T-cell (primary cell): Measurements from ENCODE around the gene ADPGK. TPM values are rescaled to one million over a fixed set of nuclear protein-coding genes. Genes with fewer than 3 reads are reported as not detected.
A peak's percentile ranks its signal among the peaks of the same experiment; 100 is the strongest.

Experiments used
- ATAC-seq, 4 experiments: fragments of 200-7000 bp in 3 of 4; fragments of 150-1000 bp in 1 of 4; cut with Tn5 transposase; replicated peaks in 1 of 4; 1 replicate in 3 of 4; 2 replicates in 1 of 4; pipeline ENCODE4 v1.10.0; 2021; ENCODE audit warnings: moderate library complexity in 3 of 4, mild to moderate bottlenecking in 2 of 4, moderate number of reproducible peaks in 1 of 4
- CTCF ChIA-PET, 2 donors: fragments of 300-600 bp; sonication (Branson Sonifier 250); formaldehyde crosslinking; loops; one replicate each; lab custom pipeline; 2022; ENCODE audit warnings: antibody characterized with exemption in 2 of 2; lab: Charles Lee
- POLR2A ChIA-PET, 2 donors: fragments of 300-600 bp; sonication (Branson Sonifier 250); formaldehyde crosslinking; loops; one replicate each; lab custom pipeline; 2022; ENCODE audit warnings: antibody characterized with exemption in 2 of 2; lab: Charles Lee
- DNase-seq, 35 experiments: peaks; one replicate each; pipeline versions ENCODE4 v3.0.0 to v3.0.0-alpha.2; 2013 to 2023
- H3K27ac ChIP-seq: one replicate; pipeline ENCODE4 v1.5.1; 2013; ENCODE audit warnings: low read length
- H3K27me3 ChIP-seq, 2 experiments: replicated peaks in 1 of 2; 1 replicate in 1 of 2; 2 replicates in 1 of 2; pipeline versions ENCODE4 v1.6.1 to v1.7.0; 2013; ENCODE audit warnings: low read length in 1 of 2, mixed read lengths in 1 of 2; ENCODE audit not compliant: control insufficient read depth in 2 of 2, insufficient read depth in 2 of 2; ENCODE audit errors: extremely low read depth in 1 of 2
- H3K36me3 ChIP-seq, 2 donors: 1 replicate in 1 of 2; 2 replicates in 1 of 2; pipeline versions ENCODE4 v1.6.1 to v1.7.0; 2013; ENCODE audit warnings: low read length in 1 of 2; ENCODE audit not compliant: control insufficient read depth in 2 of 2, insufficient read depth in 1 of 2; ENCODE audit errors: extremely low read depth in 1 of 2
- H3K4me1 ChIP-seq, 2 experiments: 1 replicate in 1 of 2; 2 replicates in 1 of 2; pipeline versions ENCODE4 v1.6.1 to v1.7.0; 2013; ENCODE audit warnings: low read length in 2 of 2, mixed read lengths in 1 of 2; ENCODE audit not compliant: insufficient read depth in 2 of 2, control insufficient read depth in 1 of 2; ENCODE audit errors: extremely low read depth in 1 of 2
- H3K4me3 ChIP-seq, 2 donors: 1 replicate in 1 of 2; 2 replicates in 1 of 2; pipeline versions ENCODE4 v1.5.1 to v1.7.0; 2013; ENCODE audit warnings: mild to moderate bottlenecking in 2 of 2, low read length in 1 of 2, moderate library complexity in 1 of 2; ENCODE audit not compliant: control insufficient read depth in 1 of 2; ENCODE audit errors: extremely low read depth in 1 of 2
- H3K9me3 ChIP-seq: 2 replicates; pipeline ENCODE4 v1.7.0; 2013
- H3K27ac Mint-ChIP-seq, 2 donors: one replicate each; pipeline ENCODE4 v1.8.0; 2020 to 2021; ENCODE audit warnings: mild to moderate bottlenecking in 2 of 2, mixed read lengths in 2 of 2
- H3K27me3 Mint-ChIP-seq, 2 donors: one replicate each; pipeline ENCODE4 v1.8.0; 2021 to 2022; ENCODE audit warnings: mixed read lengths in 2 of 2
- H3K36me3 Mint-ChIP-seq: one replicate; pipeline ENCODE4 v1.8.0; 2021; ENCODE audit warnings: mixed read lengths
- H3K4me1 Mint-ChIP-seq, 3 donors: one replicate each; pipeline ENCODE4 v1.8.0; 2020 to 2022; ENCODE audit warnings: mixed read lengths in 3 of 3, mild to moderate bottlenecking in 1 of 3
- H3K4me3 Mint-ChIP-seq, 3 donors: one replicate each; pipeline ENCODE4 v1.8.0; 2020 to 2022; ENCODE audit warnings: mild to moderate bottlenecking in 3 of 3, mixed read lengths in 3 of 3, moderate library complexity in 3 of 3
- H3K9me3 Mint-ChIP-seq, 3 donors: one replicate each; pipeline ENCODE4 v1.8.0; 2020 to 2022; ENCODE audit warnings: mixed read lengths in 3 of 3
- WGBS: methylation state at CpG from one replicate; pipeline ENCODE4 v1.1.5; 2013; ENCODE audit warnings: missing lambda C conversion rate; ENCODE audit not compliant: insufficient coverage; 5-methylcytosine and 5-hydroxymethylcytosine counted together
- total RNA-seq, 35 experiments: library from RNA in 6 of 35; stranded (reverse) in 6 of 35; fragments of 120-200 nt in 1 of 35; gene quantifications; one replicate each; pipeline versions ENCODE4 v1.2.1 to v1.2.4 and lab custom pipeline; 2013 to 2026

Gene ADPGK
- total RNA-seq, result 100 to 1,000 TPM in 3 of 5 donors, 10 to 100 TPM in 2; 97.0 to 106 (median 102) TPM
- 102 TPM for total RNA-seq (2013)
- 104 to 204 (median 147) reads per million in 29 experiments for total RNA-seq (lab: John Stamatoyannopoulos, UW)

- H3K4me1 Mint-ChIP-seq, result peaks cover 51 to 81% (median 55%) of the 10 kb centered on the region in 3 donors
- ChIA-PET CTCF (no interaction called here), POLR2A (interaction anchor here (0.6 kb wide), 2 partner anchors 11 to 97 kb away, joined by 3 to 7 read pairs; no protein-coding TSS in a partner anchor)
- H3K36me3 ChIP-seq, result peaks cover 4 to 16% of the 10 kb centered on the region in 2 donors
- under 1% methylated on average over 63 of the region's 68 CpGs for WGBS
- ATAC-seq (peak; percentile 84 to 88 (median 84)), DNase-seq (peak; percentile 81 to 98 (median 92))
- H3K27me3 ChIP-seq, result no peaks in the 10 kb centered on the region
- H3K9me3 Mint-ChIP-seq, result no peaks in the 10 kb centered on the region
- H3K27ac ChIP-seq, result peak within 1 kb of the TSS; percentile 91
- peaks cover 15 to 47% of the 10 kb centered on the region in 2 experiments for H3K4me1 ChIP-seq
- H3K36me3 Mint-ChIP-seq, result peaks cover 21% of the 10 kb centered on the region
- H3K4me3 ChIP-seq, result peak within 1 kb of the TSS; percentile 90 to 95
- H3K27me3 Mint-ChIP-seq, result no peaks in the 10 kb centered on the region
- H3K9me3 ChIP-seq, result no peaks in the 10 kb centered on the region
- H3K4me3 Mint-ChIP-seq, result peak within 1 kb of the TSS; percentile 86 to 94 (median 91)
- H3K27ac Mint-ChIP-seq, result peak within 1 kb of the TSS; percentile 95
Observed at GRCh38 chr15:72783640-72784455, at the start of gene ADPGK. Gene ADPGK (minus strand): TSS chr15:72783758. CDS start chr15:72783691, 67 bp downstream.

- Histone ChIP-seq H3K4me3 (no peak overlapping the region), H3K4me1 (no peaks in the 10 kb centered on the region), H3K27ac (no peak overlapping the region), H3K36me3 (no peaks in the 10 kb centered on the region), H3K27me3 (peaks cover 0 to 12% of the 10 kb centered on the region in 2 experiments), H3K9me3 (no peaks in the 10 kb centered on the region)
- H3K4me3 Mint-ChIP-seq, result no peak overlapping the region
- DNase-seq (no peak), ATAC-seq (no peak)
- ChIA-PET CTCF (interaction anchor here in 1 of 2 donors (0.7 kb wide), 1 partner anchor 114 kb away, joined by 7 read pairs; no protein-coding TSS in a partner anchor), POLR2A (no interaction called here)
- no peaks in the 10 kb centered on the region for H3K36me3 Mint-ChIP-seq
- H3K27me3 Mint-ChIP-seq, result peaks cover 18 to 31% of the 10 kb centered on the region in 2 donors
- no peaks in the 10 kb centered on the region for H3K9me3 Mint-ChIP-seq
- H3K27ac Mint-ChIP-seq, result no peak overlapping the region
- H3K4me1 Mint-ChIP-seq, result no peaks in the 10 kb centered on the region
Observed at GRCh38 chr15:72827226-72827625, 43.7 kb upstream of the ADPGK start.

- H3K27me3 Mint-ChIP-seq, result peaks cover 18 to 27% of the 10 kb centered on the region in 2 donors
- Histone ChIP-seq H3K36me3 (no peaks in the 10 kb centered on the region), H3K27me3 (peaks cover 0 to 10% of the 10 kb centered on the region in 2 experiments), H3K4me3 (no peak overlapping the region), H3K27ac (no peak overlapping the region), H3K9me3 (no peaks in the 10 kb centered on the region), H3K4me1 (no peaks in the 10 kb centered on the region)
- H3K27ac Mint-ChIP-seq, result no peak overlapping the region
- ATAC-seq, result no peak
- ChIA-PET CTCF (interaction anchor here in 1 of 2 donors (0.7 kb wide), 1 partner anchor 114 kb away, joined by 7 read pairs; no protein-coding TSS in a partner anchor), POLR2A (no interaction called here)
- DNase-seq, result no peak
- no peak overlapping the region for H3K4me3 Mint-ChIP-seq
- H3K9me3 Mint-ChIP-seq, result no peaks in the 10 kb centered on the region
- no peaks in the 10 kb centered on the region for H3K36me3 Mint-ChIP-seq
- WGBS, result 86% methylated on average over 9 of the region's 9 CpGs
- no peaks in the 10 kb centered on the region for H3K4me1 Mint-ChIP-seq
Observed at GRCh38 chr15:72826611-72827010, 43.1 kb upstream of the ADPGK start.

- H3K27me3 Mint-ChIP-seq, result peaks cover 15 to 27% of the 10 kb centered on the region in 2 donors
- no peaks in the 10 kb centered on the region for H3K9me3 Mint-ChIP-seq
- Histone ChIP-seq H3K27ac (no peak overlapping the region), H3K9me3 (no peaks in the 10 kb centered on the region), H3K4me1 (no peaks in the 10 kb centered on the region), H3K4me3 (no peak overlapping the region), H3K36me3 (no peaks in the 10 kb centered on the region), H3K27me3 (peaks cover 0 to 8% of the 10 kb centered on the region in 2 experiments)
- H3K36me3 Mint-ChIP-seq, result no peaks in the 10 kb centered on the region
- CTCF ChIA-PET, result no interaction called here
- H3K4me3 Mint-ChIP-seq, result no peak overlapping the region
- WGBS, result 77% methylated on average over 4 of the region's 4 CpGs
- POLR2A ChIA-PET, result no interaction called here
- no peak overlapping the region for H3K27ac Mint-ChIP-seq
- no peaks in the 10 kb centered on the region for H3K4me1 Mint-ChIP-seq
- DNase-seq (no peak), ATAC-seq (no peak)
Observed at GRCh38 chr15:72825829-72826228, 42.3 kb upstream of the ADPGK start.

- Mint-ChIP-seq H3K27me3 (peaks cover 9 to 20% of the 10 kb centered on the region in 2 donors), H3K36me3 (no peaks in the 10 kb centered on the region), H3K4me3 (no peak overlapping the region), H3K9me3 (no peaks in the 10 kb centered on the region), H3K4me1 (no peaks in the 10 kb centered on the region), H3K27ac (no peak overlapping the region)
- no peaks in the 10 kb centered on the region for H3K4me1 ChIP-seq
- H3K36me3 ChIP-seq, result no peaks in the 10 kb centered on the region
- H3K4me3 ChIP-seq, result no peak overlapping the region
- H3K9me3 ChIP-seq, result no peaks in the 10 kb centered on the region
- no peak overlapping the region for H3K27ac ChIP-seq
- WGBS, result 80% methylated on average over 5 of the region's 7 CpGs
- CTCF ChIA-PET, result no interaction called here
- ATAC-seq, result no peak
- H3K27me3 ChIP-seq, result peaks cover 0 to 8% of the 10 kb centered on the region in 2 experiments
- POLR2A ChIA-PET, result no interaction called here
- DNase-seq, result no peak
Observed at GRCh38 chr15:72824781-72825180, 41.2 kb upstream of the ADPGK start.

GRCh38 chr15:72824112-72824511 is 40.6 kb upstream of the ADPGK start:
- ChIA-PET POLR2A (no interaction called here), CTCF (no interaction called here)
- Histone ChIP-seq H3K4me1 (no peaks in the 10 kb centered on the region), H3K27ac (no peak overlapping the region), H3K36me3 (no peaks in the 10 kb centered on the region), H3K9me3 (no peaks in the 10 kb centered on the region), H3K4me3 (no peak overlapping the region), H3K27me3 (peaks cover 0 to 12% of the 10 kb centered on the region in 2 experiments)
- no peak overlapping the region for H3K27ac Mint-ChIP-seq
- WGBS, result 85% methylated on average over 14 of the region's 14 CpGs
- H3K4me3 Mint-ChIP-seq, result no peak overlapping the region
- H3K36me3 Mint-ChIP-seq, result no peaks in the 10 kb centered on the region
- H3K4me1 Mint-ChIP-seq, result no peaks in the 10 kb centered on the region
- no peaks in the 10 kb centered on the region for H3K9me3 Mint-ChIP-seq
- no peak for ATAC-seq
- peaks cover 6 to 15% of the 10 kb centered on the region in 2 donors for H3K27me3 Mint-ChIP-seq
- DNase-seq, result no peak
